Mesenchymal stem cell (in vitro differentiated cells and primary cell): ENCODE measurements around the gene ZG16.

ENCODE experiments used
- DNase-seq: peaks from one replicate; pipeline ENCODE4 v3.0.0-alpha.2; 2013
- H2AFZ ChIP-seq: one replicate; pipeline ENCODE4 v1.6.1; 2013; ENCODE audit warnings: low read depth, mild to moderate bottlenecking, control low read depth, inconsistent platforms, low read length, moderate library complexity
- H2AK5ac ChIP-seq: 2 replicates; pipeline ENCODE4 v1.6.1; 2013; ENCODE audit warnings: low read length, moderate library complexity, mild to moderate bottlenecking, inconsistent platforms; ENCODE audit not compliant: severe bottlenecking
- H2BK120ac ChIP-seq: one replicate; pipeline ENCODE4 v1.6.1; 2013; ENCODE audit warnings: low read depth, mild to moderate bottlenecking, inconsistent platforms, low read length, moderate library complexity
- H2BK12ac ChIP-seq, 2 experiments: one replicate each; pipeline ENCODE4 v1.6.1; 2013; ENCODE audit warnings: inconsistent platforms in 2 of 2, low read length in 2 of 2, mild to moderate bottlenecking in 2 of 2, moderate library complexity in 2 of 2, control low read depth in 1 of 2
- H2BK15ac ChIP-seq: one replicate; pipeline ENCODE4 v1.6.1; 2013; ENCODE audit warnings: mild to moderate bottlenecking, low read depth, inconsistent platforms; ENCODE audit not compliant: poor library complexity, severe bottlenecking
- H2BK5ac ChIP-seq: 2 replicates; pipeline ENCODE4 v1.6.1; 2013; ENCODE audit warnings: low read depth, mild to moderate bottlenecking, low read length, control low read depth, inconsistent platforms; ENCODE audit not compliant: poor library complexity, severe bottlenecking
- H3K14ac ChIP-seq, 2 experiments: one replicate each; pipeline ENCODE4 v1.6.1; 2013; ENCODE audit warnings: inconsistent platforms in 2 of 2, low read length in 2 of 2, control low read depth in 1 of 2, mild to moderate bottlenecking in 1 of 2, moderate library complexity in 1 of 2
- H3K18ac ChIP-seq, 2 experiments: one replicate each; pipeline ENCODE4 v1.6.1; 2013; ENCODE audit warnings: inconsistent platforms in 2 of 2, low read length in 2 of 2, control low read depth in 1 of 2, low read depth in 1 of 2, mild to moderate bottlenecking in 1 of 2
- H3K23ac ChIP-seq, 2 experiments: one replicate each; pipeline ENCODE4 v1.6.1; 2013; ENCODE audit warnings: inconsistent platforms in 2 of 2, low read length in 2 of 2, mild to moderate bottlenecking in 2 of 2, moderate library complexity in 2 of 2, control low read depth in 1 of 2
- H3K27ac ChIP-seq: 2 replicates; pipeline ENCODE4 v1.5.1; 2013; ENCODE audit warnings: mild to moderate bottlenecking, moderate library complexity, low read length, control low read depth, inconsistent platforms; ENCODE audit not compliant: poor library complexity, severe bottlenecking
- H3K27me3 ChIP-seq, 2 experiments: 2 replicates each; pipeline versions ENCODE4 v1.6.1 to v1.7.0; 2013; ENCODE audit warnings: low read length in 2 of 2, mild to moderate bottlenecking in 2 of 2, moderate library complexity in 2 of 2, control low read depth in 1 of 2, inconsistent platforms in 1 of 2; ENCODE audit not compliant: control insufficient read depth in 1 of 2, insufficient read depth in 1 of 2
- H3K36me3 ChIP-seq, 2 experiments: 2 replicates each; pipeline versions ENCODE4 v1.6.1 to v1.7.0; 2013; ENCODE audit warnings: low read length in 2 of 2, control low read depth in 1 of 2, inconsistent platforms in 1 of 2, low read depth in 1 of 2, mild to moderate bottlenecking in 1 of 2; ENCODE audit not compliant: insufficient read depth in 2 of 2, control insufficient read depth in 1 of 2
- H3K4ac ChIP-seq, 2 experiments: one replicate each; pipeline ENCODE4 v1.6.1; 2013; ENCODE audit warnings: inconsistent platforms in 2 of 2, low read length in 2 of 2, mild to moderate bottlenecking in 2 of 2, moderate library complexity in 2 of 2, control low read depth in 1 of 2, low read depth in 1 of 2
- H3K4me1 ChIP-seq: 2 replicates; pipeline ENCODE4 v1.6.1; 2013; ENCODE audit warnings: low read depth, low read length, control low read depth; ENCODE audit not compliant: control insufficient read depth, insufficient read depth
- H3K4me2 ChIP-seq: 2 replicates; pipeline ENCODE4 v1.6.1; 2013; ENCODE audit warnings: low read length, mild to moderate bottlenecking, inconsistent platforms; ENCODE audit not compliant: poor library complexity, severe bottlenecking
- H3K4me3 ChIP-seq, 2 experiments: 2 replicates each; pipeline versions ENCODE4 v1.5.1 to v1.7.0; 2013; ENCODE audit warnings: low read length in 2 of 2, mild to moderate bottlenecking in 2 of 2, control low read depth in 1 of 2, low read depth in 1 of 2; ENCODE audit not compliant: insufficient read depth in 1 of 2
- H3K79me1 ChIP-seq: replicated peaks from 2 replicates; pipeline ENCODE4 v1.6.1; 2013; ENCODE audit warnings: mild to moderate bottlenecking, control low read depth, low read length, inconsistent platforms; ENCODE audit not compliant: poor library complexity, severe bottlenecking
- H3K9ac ChIP-seq: 2 replicates; pipeline ENCODE4 v1.7.0; 2013; ENCODE audit warnings: mild to moderate bottlenecking, low read length, moderate library complexity
- H3K9me3 ChIP-seq: 2 replicates; pipeline ENCODE4 v1.7.0; 2013; ENCODE audit warnings: mild to moderate bottlenecking, low read length; ENCODE audit not compliant: control insufficient read depth
- H4K8ac ChIP-seq: one replicate; pipeline ENCODE4 v1.6.1; 2013; ENCODE audit warnings: inconsistent platforms, mild to moderate bottlenecking, low read length, moderate library complexity
- H4K91ac ChIP-seq: one replicate; pipeline ENCODE4 v1.6.1; 2013; ENCODE audit warnings: mild to moderate bottlenecking, low read length, inconsistent platforms
- WGBS: methylation state at CpG from one replicate; pipeline ENCODE4 v1.1.7; 2013; ENCODE audit warnings: mixed read lengths; 5-methylcytosine and 5-hydroxymethylcytosine counted together

ZG16 gene

GRCh38 chr16:29809850-29810698, 32.0 kb downstream of the ZG16 start:
- WGBS, result 48% methylated on average over 13 of the region's 23 CpGs
- peak overlapping the region; percentile 10 for H4K8ac ChIP-seq

GRCh38 chr16:29810699-29811169, 32.7 kb downstream of the ZG16 start:
- peaks cover 10% of the 10 kb centered on the region for H3K79me1 ChIP-seq
- H2BK120ac ChIP-seq, result peak overlapping the region; percentile 39
- H3K14ac ChIP-seq, result no peak overlapping the region
- H4K91ac ChIP-seq, result peak overlapping the region; percentile 56
- peak overlapping the region; percentile 41 to 47 for H3K18ac ChIP-seq
- no peak overlapping the region for H2BK15ac ChIP-seq
- no peak overlapping the region for H3K4ac ChIP-seq
- H3K9ac ChIP-seq, result peak overlapping the region; percentile 87
- no peaks in the 10 kb centered on the region for H3K9me3 ChIP-seq
- peaks cover 62% of the 10 kb centered on the region for H3K4me1 ChIP-seq
- H2AFZ ChIP-seq, result no peak overlapping the region
- no peak overlapping the region for H2BK5ac ChIP-seq
- no peak overlapping the region for H3K23ac ChIP-seq
- H3K4me3 ChIP-seq, result peak overlapping the region in 1 of 2 experiments; percentile 90
- no peak for DNase-seq
- WGBS, result 12% methylated on average over 8 of the region's 9 CpGs
- no peak overlapping the region for H2BK12ac ChIP-seq
- H4K8ac ChIP-seq, result peak overlapping the region; percentile 2
- H2AK5ac ChIP-seq, result no peak overlapping the region
- peaks cover 16 to 33% of the 10 kb centered on the region in 2 experiments for H3K36me3 ChIP-seq
- peak overlapping the region; percentile 29 for H3K27ac ChIP-seq
- H3K27me3 ChIP-seq, result no peaks in the 10 kb centered on the region
- H3K4me2 ChIP-seq, result peak overlapping the region; percentile 27

More at GRCh38 chr16:29809850-29810698, 32.0 kb downstream of the ZG16 start:
- Histone ChIP-seq H3K14ac (no peak overlapping the region), H3K18ac (peak overlapping the region in 1 of 2 experiments; percentile 61), H3K4me1 (peaks cover 60% of the 10 kb centered on the region), H2BK5ac (no peak overlapping the region), H2AFZ (no peak overlapping the region), H4K91ac (peak overlapping the region; percentile 80), H3K27me3 (no peaks in the 10 kb centered on the region), H3K9ac (peak overlapping the region; percentile 87), H3K23ac (no peak overlapping the region), H3K27ac (peak overlapping the region; percentile 29), H3K9me3 (no peaks in the 10 kb centered on the region), H3K4me2 (no peak overlapping the region), H3K79me1 (peaks cover 8% of the 10 kb centered on the region), H2BK15ac (peak overlapping the region; percentile 3), H2BK120ac (peak overlapping the region; percentile 42), H2BK12ac (peak overlapping the region in 1 of 2 experiments; percentile 74), H3K4me3 (no peak overlapping the region), H3K36me3 (peaks cover 16 to 33% of the 10 kb centered on the region in 2 experiments), H3K4ac (peak overlapping the region in 1 of 2 experiments; percentile 17), H2AK5ac (no peak overlapping the region)
- peak; percentile 59 for DNase-seq

GRCh38 chr16:29811170-29811895, 33.3 kb downstream of the ZG16 start:
- H2BK120ac ChIP-seq, result peak overlapping the region; percentile 35
- H3K36me3 ChIP-seq, result peaks cover 16 to 33% of the 10 kb centered on the region in 2 experiments
- H3K27me3 ChIP-seq, result no peaks in the 10 kb centered on the region
- H2AFZ ChIP-seq, result peak overlapping the region; percentile 72
- H2BK5ac ChIP-seq, result no peak overlapping the region
- H3K9me3 ChIP-seq, result no peaks in the 10 kb centered on the region
- H3K4me1 ChIP-seq, result peaks cover 62% of the 10 kb centered on the region
- peaks cover 10% of the 10 kb centered on the region for H3K79me1 ChIP-seq
- peak overlapping the region; percentile 96 for H3K4me2 ChIP-seq
- peak overlapping the region in 1 of 2 experiments; percentile 45 for H3K14ac ChIP-seq
- H3K4me3 ChIP-seq, result peak overlapping the region; percentile 59 to 90
- H3K18ac ChIP-seq, result peak overlapping the region; percentile 2 to 69
- peak overlapping the region; percentile 23 to 78 for H2BK12ac ChIP-seq
- peak overlapping the region; percentile 50 to 75 for H3K4ac ChIP-seq
- H4K91ac ChIP-seq, result peak overlapping the region; percentile 76
- peak overlapping the region in 1 of 2 experiments; percentile 11 for H3K23ac ChIP-seq
- WGBS, result 1% methylated on average over 23 of the region's 31 CpGs
- H2AK5ac ChIP-seq, result no peak overlapping the region
- H3K27ac ChIP-seq, result peak overlapping the region; percentile 86
- H2BK15ac ChIP-seq, result peak overlapping the region; percentile 17
- H4K8ac ChIP-seq, result peak overlapping the region; percentile 72
- peak; percentile 99 for DNase-seq
- peak overlapping the region; percentile 87 for H3K9ac ChIP-seq
